HCT116 (cell line): ENCODE results near the gene CCSER1. TPM values are rescaled to one million over a fixed set of nuclear protein-coding genes. Genes with fewer than 3 reads are reported as not detected.
"Not testable (repeated sequence)": the region's sequence is repeated elsewhere in the genome, so short reads cannot be mapped to it uniquely, and the experiment has no call there.

ENCODE experiments used
- ATAC-seq: fragments of 200-7000 bp; cut with Tn5 transposase; 2 replicates; pipeline ENCODE4 v1.9.1; 2020; ENCODE audit warnings: mild to moderate bottlenecking, moderate library complexity
- BruUV-seq: library from RNA; stranded (reverse); fragments of 400-500 nt; replicated peaks from 2 replicates; lab custom pipeline; 2021; lab: Mats Ljungman, UMichigan
- CTCF ChIA-PET: fragments of 300-600 bp; sonication (Branson Sonifier 250); formaldehyde crosslinking; loops from one replicate; lab custom pipeline; 2021; ENCODE audit warnings: antibody characterized with exemption; lab: Charles Lee
- POLR2A ChIA-PET: fragments of 300-600, 350-600 bp; sonication (Branson Sonifier 250); formaldehyde crosslinking; loops from one replicate; lab custom pipeline; 2021; ENCODE audit warnings: antibody characterized with exemption; lab: Charles Lee
- RAD21 ChIA-PET, 2 experiments: fragments of 300-600 bp; sonication (Branson Sonifier 250); formaldehyde crosslinking; loops; one replicate each; lab custom pipeline; 2023; ENCODE audit warnings: low total read pairs in 2 of 2; ENCODE audit not compliant: uncharacterized antibody in 2 of 2, unreplicated experiment in 2 of 2, low non-redundant PET in 1 of 2; lab: Charles Lee
- DNase-seq: peaks from one replicate; pipeline ENCODE4 v3.0.0-alpha.2; 2010; ENCODE audit warnings: low read depth, low spot score
- H2AFZ ChIP-seq: fragments of 200-600 bp; shearing (Covaris generic), sonication (generic); 2 replicates; pipeline ENCODE4 v1.6.1; 2017; ENCODE audit warnings: low read depth, mixed run types, mixed read lengths, antibody characterized with exemption, low read length; ENCODE audit not compliant: poor library complexity, severe bottlenecking
- H3K27ac ChIP-seq: 2 replicates; pipeline ENCODE4 v1.5.1; 2012; ENCODE audit warnings: low read depth, low read length
- H3K27me3 ChIP-seq: fragments of 200-600 bp; sonication (generic); 2 replicates; pipeline ENCODE4 v1.6.1; 2016; ENCODE audit warnings: mixed run types, low read length, mixed read lengths; ENCODE audit not compliant: insufficient read depth
- H3K36me3 ChIP-seq, 2 experiments: fragments of 200-500 bp in 1 of 2; fragments of 200-600 bp in 1 of 2; sonication (Bioruptor generic) in 1 of 2; sonication (generic) in 1 of 2; 2 replicates each; pipeline versions ENCODE4 v1.5.1 to v1.6.1; 2014 to 2016; ENCODE audit warnings: low read length in 2 of 2, inconsistent platforms in 1 of 2, mixed read lengths in 1 of 2, mixed run types in 1 of 2; ENCODE audit not compliant: insufficient read depth in 2 of 2, control insufficient read depth in 1 of 2
- H3K4me1 ChIP-seq, 2 experiments: fragments of 200-600 bp in 1 of 2; sonication (generic) in 1 of 2; 2 replicates each; pipeline versions ENCODE4 v1.5.1 to v1.6.1; 2012 to 2017; ENCODE audit warnings: low read length in 2 of 2, inconsistent platforms in 1 of 2, mild to moderate bottlenecking in 1 of 2, mixed read lengths in 1 of 2, mixed run types in 1 of 2, moderate library complexity in 1 of 2; ENCODE audit not compliant: insufficient read depth in 2 of 2, control insufficient read depth in 1 of 2
- H3K4me2 ChIP-seq: fragments of 200-600 bp; sonication (generic); 2 replicates; pipeline ENCODE4 v1.6.1; 2017; ENCODE audit warnings: mixed run types, low read length, mixed read lengths
- H3K4me3 ChIP-seq, 2 experiments: fragments of 200-600 bp in 1 of 2; sonication (generic) in 1 of 2; replicated peaks in 1 of 2; 2 replicates each; pipeline ENCODE4 v1.5.1; 2011 to 2016; ENCODE audit warnings: low read length in 2 of 2, control low read depth in 1 of 2, low read depth in 1 of 2, mild to moderate bottlenecking in 1 of 2, mixed read lengths in 1 of 2, mixed run types in 1 of 2
- H3K79me2 ChIP-seq: fragments of 200-600 bp; sonication (generic); 2 replicates; pipeline ENCODE4 v1.6.1; 2017; ENCODE audit warnings: mild to moderate bottlenecking, mixed run types, low read length, moderate library complexity, mixed read lengths; ENCODE audit not compliant: insufficient read depth
- H3K9ac ChIP-seq: fragments of 200-600 bp; sonication (generic); 2 replicates; pipeline ENCODE4 v1.6.1; 2016; ENCODE audit warnings: low read length, mixed read lengths
- H3K9me2 ChIP-seq: fragments of 200-600 bp; sonication (generic), shearing (Covaris generic); 2 replicates; pipeline ENCODE4 v1.6.1; 2017; ENCODE audit warnings: mixed run types, mild to moderate bottlenecking, moderate library complexity; ENCODE audit not compliant: insufficient read depth
- H3K9me3 ChIP-seq, 2 experiments: fragments of 200-500 bp in 1 of 2; fragments of 200-600 bp in 1 of 2; sonication (Bioruptor generic) in 1 of 2; sonication (generic) in 1 of 2; 2 replicates each; pipeline ENCODE4 v1.6.1; 2014 to 2017; ENCODE audit warnings: low read length in 2 of 2, mixed read lengths in 2 of 2, inconsistent platforms in 1 of 2, low read depth in 1 of 2, mild to moderate bottlenecking in 1 of 2, mixed run types in 1 of 2, moderate library complexity in 1 of 2; ENCODE audit not compliant: control insufficient read depth in 1 of 2, insufficient read depth in 1 of 2
- H4K20me1 ChIP-seq: fragments of 200-600 bp; sonication (generic), shearing (Covaris generic); 2 replicates; pipeline ENCODE4 v1.6.1; 2017; ENCODE audit warnings: mixed run types, mild to moderate bottlenecking, moderate library complexity; ENCODE audit not compliant: insufficient read depth
- CBX3 ChIP-seq: IDR thresholded peaks from 2 replicates; pipeline ENCODE4 v1.6.1; 2012; ENCODE audit warnings: low read depth
- CEBPB ChIP-seq: IDR thresholded peaks from 2 replicates; pipeline ENCODE4 v1.6.1; 2012; ENCODE audit warnings: low read depth
- JUND ChIP-seq: IDR thresholded peaks from 2 replicates; pipeline ENCODE4 v1.6.1; 2012
- SIN3A ChIP-seq: IDR thresholded peaks from 2 replicates; pipeline ENCODE4 v1.6.1; 2012; ENCODE audit warnings: low read depth
- SP1 ChIP-seq: IDR thresholded peaks from 2 replicates; pipeline ENCODE4 v1.6.1; 2012; ENCODE audit warnings: low read depth
- TCF7L2 ChIP-seq: IDR thresholded peaks from 2 replicates; pipeline ENCODE4 v1.7.0; 2011; ENCODE audit warnings: borderline replicate concordance, inconsistent platforms; ENCODE audit not compliant: insufficient read depth, insufficient read length; ENCODE audit errors: extremely low read depth
- ZNF274 ChIP-seq: fragments of 200-500 bp; sonication (Bioruptor generic); IDR thresholded peaks from 2 replicates; pipeline ENCODE4 v1.6.1; 2014; ENCODE audit warnings: mild to moderate bottlenecking, low read depth, low read length, inconsistent platforms
- intact Hi-C: fragments of 100-400 bp; cut with micrococcal nuclease; formaldehyde crosslinking; loops from 2 replicates; pipeline ENCODE4 v1.10.0; 2022
- total RNA-seq: library from RNA; stranded (reverse); gene quantifications from one replicate; pipeline ENCODE4 v1.2.1, GENCODE V29; 2021; ENCODE audit not compliant: unreplicated experiment
- TF ChIP-seq, protein P1 (sequence below): IDR thresholded peaks from 2 replicates; pipeline ENCODE4 v1.6.1; 2012
- TF ChIP-seq, protein P2 (sequence below): IDR thresholded peaks from 2 replicates; pipeline ENCODE4 v1.6.1; 2011; ENCODE audit warnings: mild to moderate bottlenecking, low read length, moderate library complexity; ENCODE audit not compliant: insufficient replicate concordance; ENCODE audit errors: extremely low read depth
- TF ChIP-seq, protein P3 (sequence below), 3 experiments: fragments of 200-600 bp in 1 of 3; sonication (generic) in 1 of 3; IDR thresholded peaks in 2 of 3; conservative IDR thresholded peaks in 1 of 3; 2 replicates each; pipeline ENCODE4 v1.5.1; 2012 to 2017; ENCODE audit warnings: low read depth in 2 of 3, low read length in 2 of 3, antibody characterized with exemption in 1 of 3, borderline replicate concordance in 1 of 3, control low read depth in 1 of 3, mild to moderate bottlenecking in 1 of 3, mixed read lengths in 1 of 3, mixed run types in 1 of 3, moderate library complexity in 1 of 3; ENCODE audit not compliant: insufficient read depth in 1 of 3
- TF ChIP-seq, protein P4 (sequence below): IDR thresholded peaks from 2 replicates; pipeline ENCODE4 v1.6.1; 2012; ENCODE audit warnings: low read depth

CCSER1 gene
- total RNA-seq, 1 experiment from 2014 or later: 6.7 TPM

DNA sequence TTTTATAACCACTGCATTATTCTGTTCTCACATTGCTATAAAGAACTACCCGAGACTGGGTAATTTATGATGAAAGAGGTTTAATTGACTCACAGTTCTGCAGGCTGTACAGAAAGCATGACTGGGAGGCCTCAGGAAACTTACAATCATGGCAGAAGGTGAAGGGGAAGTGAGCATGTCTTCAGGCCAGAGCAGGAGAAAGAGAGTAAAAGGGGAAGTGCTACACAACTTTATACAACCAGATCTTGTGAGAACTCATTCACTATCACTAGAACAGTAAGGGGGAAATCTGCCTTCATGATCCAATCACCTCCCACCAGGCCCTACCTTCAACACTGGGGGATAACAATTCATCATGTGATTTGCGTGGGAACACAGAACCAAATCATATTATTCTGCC is 1199.0 kb downstream of the CCSER1 start:
- H3K27ac ChIP-seq, CTCF ChIA-PET, H3K4me3 ChIP-seq, RAD21 ChIA-PET, H3K4me1 ChIP-seq, H4K20me1 ChIP-seq, H3K27me3 ChIP-seq, ATAC-seq, intact Hi-C loops, H3K4me2 ChIP-seq, POLR2A ChIA-PET, BruUV-seq, H2AFZ ChIP-seq, DNase-seq, H3K36me3 ChIP-seq, H3K9me3 ChIP-seq, H3K79me2 ChIP-seq, H3K9ac ChIP-seq, H3K9me2 ChIP-seq: not testable (repeated sequence)

DNA sequence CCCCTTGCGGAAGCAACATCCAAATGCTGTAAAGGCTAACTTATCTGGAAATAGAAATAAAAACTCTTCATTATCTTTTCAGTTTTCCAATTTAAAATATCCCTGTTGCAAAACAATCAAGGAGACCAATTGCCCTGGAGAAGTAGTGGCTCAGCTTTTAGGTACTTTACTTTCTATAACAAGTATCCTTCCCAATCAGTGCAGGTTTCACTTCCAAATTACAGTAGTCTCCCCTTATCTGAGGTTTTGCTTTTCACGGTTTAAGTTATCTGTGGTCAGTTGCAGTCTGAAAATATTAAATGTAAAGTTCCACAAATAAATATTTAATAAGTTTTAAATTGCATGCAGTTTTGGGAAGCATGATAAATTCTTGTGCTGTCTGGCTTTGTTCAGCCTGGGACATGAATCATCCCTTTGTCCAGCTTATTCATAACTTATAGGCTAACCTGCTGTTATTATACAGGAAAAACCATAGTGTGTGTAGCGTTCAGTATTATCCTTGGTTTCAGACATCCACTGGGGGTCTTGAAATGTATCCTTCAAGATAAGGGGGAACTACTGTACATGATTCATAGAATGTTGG is 1203.5 kb downstream of the CCSER1 start:
- DNase-seq (no peak), ATAC-seq (no peak)
- Histone ChIP-seq H3K4me3 (no peak overlapping the region), H3K79me2 (no peaks in the 10 kb centered on the region), H3K27me3 (no peaks in the 10 kb centered on the region), H3K4me1 (no peaks in the 10 kb centered on the region), H3K9me3 (peaks cover 0 to 7% of the 10 kb centered on the region in 2 experiments; a peak in 2 of 4 replicates), H2AFZ (no peak overlapping the region), H3K4me2 (no peak overlapping the region), H3K9me2 (no peaks in the 10 kb centered on the region), H4K20me1 (no peaks in the 10 kb centered on the region), H3K36me3 (no peaks in the 10 kb centered on the region), H3K9ac (no peak overlapping the region), H3K27ac (no peak overlapping the region)
- ChIA-PET POLR2A (no interaction called here), RAD21 (no interaction called here), CTCF (no interaction called here)
- no TSS peak for BruUV-seq
- intact Hi-C loops: no loop called here
- TF ChIP-seq, protein P1, sequence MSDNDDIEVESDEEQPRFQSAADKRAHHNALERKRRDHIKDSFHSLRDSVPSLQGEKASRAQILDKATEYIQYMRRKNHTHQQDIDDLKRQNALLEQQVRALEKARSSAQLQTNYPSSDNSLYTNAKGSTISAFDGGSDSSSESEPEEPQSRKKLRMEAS: no peak
- TF ChIP-seq SIN3A (no peak), TCF7L2 (no peak), CBX3 (no peak), CEBPB (no peak), SP1 (no peak), ZNF274 (no peak), JUND (no peak)
- TF ChIP-seq, protein P2, sequence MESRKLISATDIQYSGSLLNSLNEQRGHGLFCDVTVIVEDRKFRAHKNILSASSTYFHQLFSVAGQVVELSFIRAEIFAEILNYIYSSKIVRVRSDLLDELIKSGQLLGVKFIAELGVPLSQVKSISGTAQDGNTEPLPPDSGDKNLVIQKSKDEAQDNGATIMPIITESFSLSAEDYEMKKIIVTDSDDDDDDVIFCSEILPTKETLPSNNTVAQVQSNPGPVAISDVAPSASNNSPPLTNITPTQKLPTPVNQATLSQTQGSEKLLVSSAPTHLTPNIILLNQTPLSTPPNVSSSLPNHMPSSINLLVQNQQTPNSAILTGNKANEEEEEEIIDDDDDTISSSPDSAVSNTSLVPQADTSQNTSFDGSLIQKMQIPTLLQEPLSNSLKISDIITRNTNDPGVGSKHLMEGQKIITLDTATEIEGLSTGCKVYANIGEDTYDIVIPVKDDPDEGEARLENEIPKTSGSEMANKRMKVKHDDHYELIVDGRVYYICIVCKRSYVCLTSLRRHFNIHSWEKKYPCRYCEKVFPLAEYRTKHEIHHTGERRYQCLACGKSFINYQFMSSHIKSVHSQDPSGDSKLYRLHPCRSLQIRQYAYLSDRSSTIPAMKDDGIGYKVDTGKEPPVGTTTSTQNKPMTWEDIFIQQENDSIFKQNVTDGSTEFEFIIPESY: no peak
- TF ChIP-seq, protein P3, sequence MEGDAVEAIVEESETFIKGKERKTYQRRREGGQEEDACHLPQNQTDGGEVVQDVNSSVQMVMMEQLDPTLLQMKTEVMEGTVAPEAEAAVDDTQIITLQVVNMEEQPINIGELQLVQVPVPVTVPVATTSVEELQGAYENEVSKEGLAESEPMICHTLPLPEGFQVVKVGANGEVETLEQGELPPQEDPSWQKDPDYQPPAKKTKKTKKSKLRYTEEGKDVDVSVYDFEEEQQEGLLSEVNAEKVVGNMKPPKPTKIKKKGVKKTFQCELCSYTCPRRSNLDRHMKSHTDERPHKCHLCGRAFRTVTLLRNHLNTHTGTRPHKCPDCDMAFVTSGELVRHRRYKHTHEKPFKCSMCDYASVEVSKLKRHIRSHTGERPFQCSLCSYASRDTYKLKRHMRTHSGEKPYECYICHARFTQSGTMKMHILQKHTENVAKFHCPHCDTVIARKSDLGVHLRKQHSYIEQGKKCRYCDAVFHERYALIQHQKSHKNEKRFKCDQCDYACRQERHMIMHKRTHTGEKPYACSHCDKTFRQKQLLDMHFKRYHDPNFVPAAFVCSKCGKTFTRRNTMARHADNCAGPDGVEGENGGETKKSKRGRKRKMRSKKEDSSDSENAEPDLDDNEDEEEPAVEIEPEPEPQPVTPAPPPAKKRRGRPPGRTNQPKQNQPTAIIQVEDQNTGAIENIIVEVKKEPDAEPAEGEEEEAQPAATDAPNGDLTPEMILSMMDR (IDR thresholded peaks at IDR 0.05 in 2 of 3, conservative IDR thresholded peaks at IDR 0.05 in 1 of 3; ENCODE audit: borderline replicate concordance in 1 of 3, insufficient read depth in 1 of 3, low read depth in 2 of 3, low read length in 2 of 3): no peak
- TF ChIP-seq, protein P4, sequence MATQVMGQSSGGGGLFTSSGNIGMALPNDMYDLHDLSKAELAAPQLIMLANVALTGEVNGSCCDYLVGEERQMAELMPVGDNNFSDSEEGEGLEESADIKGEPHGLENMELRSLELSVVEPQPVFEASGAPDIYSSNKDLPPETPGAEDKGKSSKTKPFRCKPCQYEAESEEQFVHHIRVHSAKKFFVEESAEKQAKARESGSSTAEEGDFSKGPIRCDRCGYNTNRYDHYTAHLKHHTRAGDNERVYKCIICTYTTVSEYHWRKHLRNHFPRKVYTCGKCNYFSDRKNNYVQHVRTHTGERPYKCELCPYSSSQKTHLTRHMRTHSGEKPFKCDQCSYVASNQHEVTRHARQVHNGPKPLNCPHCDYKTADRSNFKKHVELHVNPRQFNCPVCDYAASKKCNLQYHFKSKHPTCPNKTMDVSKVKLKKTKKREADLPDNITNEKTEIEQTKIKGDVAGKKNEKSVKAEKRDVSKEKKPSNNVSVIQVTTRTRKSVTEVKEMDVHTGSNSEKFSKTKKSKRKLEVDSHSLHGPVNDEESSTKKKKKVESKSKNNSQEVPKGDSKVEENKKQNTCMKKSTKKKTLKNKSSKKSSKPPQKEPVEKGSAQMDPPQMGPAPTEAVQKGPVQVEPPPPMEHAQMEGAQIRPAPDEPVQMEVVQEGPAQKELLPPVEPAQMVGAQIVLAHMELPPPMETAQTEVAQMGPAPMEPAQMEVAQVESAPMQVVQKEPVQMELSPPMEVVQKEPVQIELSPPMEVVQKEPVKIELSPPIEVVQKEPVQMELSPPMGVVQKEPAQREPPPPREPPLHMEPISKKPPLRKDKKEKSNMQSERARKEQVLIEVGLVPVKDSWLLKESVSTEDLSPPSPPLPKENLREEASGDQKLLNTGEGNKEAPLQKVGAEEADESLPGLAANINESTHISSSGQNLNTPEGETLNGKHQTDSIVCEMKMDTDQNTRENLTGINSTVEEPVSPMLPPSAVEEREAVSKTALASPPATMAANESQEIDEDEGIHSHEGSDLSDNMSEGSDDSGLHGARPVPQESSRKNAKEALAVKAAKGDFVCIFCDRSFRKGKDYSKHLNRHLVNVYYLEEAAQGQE: no peak
